Measurements from ENCODE around the gene RNF151. TPM values are rescaled to one million over a fixed set of nuclear protein-coding genes. Genes with fewer than 3 reads are reported as not detected.

The RNF151 gene
- total and polyA plus RNA-seq, 3 experiments from 2014 or later = not detected

- Mint-ChIP-seq H3K9me3 (no peaks in the 10 kb centered on the region), H3K27me3 (peaks cover 8 to 11% of the 10 kb centered on the region in 2 donors), H3K4me1 (peaks cover 2% of the 10 kb centered on the region in 3 donors), H3K36me3 (no peaks in the 10 kb centered on the region), H3K4me3 (no peak overlapping the region), H3K27ac (no peak overlapping the region)
- Histone ChIP-seq H3K27me3 (ENCODE audit: insufficient read depth, low read length, poor library complexity, severe bottlenecking) (peaks cover 11% of the 10 kb centered on the region), H3K4me3 (ENCODE audit: low read length) (no peak overlapping the region), H3K36me3 (ENCODE audit: insufficient read depth, low read length) (no peaks in the 10 kb centered on the region), H3K27ac (ENCODE audit: low read depth, low read length) (no peak overlapping the region), H3K4me1 (ENCODE audit: insufficient read depth, low read length) (peaks cover 10% of the 10 kb centered on the region), H3K9me3 (ENCODE audit: low read length) (no peaks in the 10 kb centered on the region)
- no peak for DNase-seq
- ChIA-PET POLR2A (no interaction called here), CTCF (interaction anchor here (1.1 to 2.0 kb wide), 3 partner anchors 11 to 125 kb away, joined by 3 to 12 read pairs (median 3); partner anchors contain the start of genes NTHL1 and TSC2)
Measured at GRCh38 chr16:2015117-2015946, 48.7 kb downstream of the RNF151 start.

DNA sequence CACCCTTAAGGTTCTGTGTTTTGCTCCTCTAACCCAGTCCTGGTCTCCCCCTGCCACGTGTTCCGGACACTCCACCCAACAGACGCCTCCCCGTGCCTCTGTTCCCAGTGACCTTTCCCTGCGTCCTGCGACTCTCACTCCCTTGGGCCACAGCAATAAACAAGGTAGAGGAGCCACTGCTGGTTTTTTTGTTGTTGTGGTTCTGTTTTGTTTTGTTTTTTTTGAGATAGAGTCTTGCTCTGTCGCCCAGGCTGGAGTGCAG lies 49.2 kb downstream of the RNF151 start:
- H3K27me3 Mint-ChIP-seq = peaks cover 12 to 16% of the 10 kb centered on the region in 2 donors
- no peak overlapping the region for H3K4me3 Mint-ChIP-seq
- peaks cover 0 to 4% (median 0%) of the 10 kb centered on the region in 3 donors for H3K4me1 Mint-ChIP-seq
- H3K27ac Mint-ChIP-seq = no peak overlapping the region
- H3K4me1 ChIP-seq (ENCODE audit: insufficient read depth, low read length) = peaks cover 5% of the 10 kb centered on the region
- no peak overlapping the region for H3K27ac ChIP-seq (ENCODE audit: low read depth, low read length)
- DNase-seq = no peak
- no peaks in the 10 kb centered on the region for H3K36me3 ChIP-seq (ENCODE audit: insufficient read depth, low read length)
- CTCF ChIA-PET = interaction anchor here (0.7 to 2.0 kb wide), 5 partner anchors 12 to 124 kb away, joined by 3 to 12 read pairs (median 3); no protein-coding TSS in a partner anchor
- H3K27me3 ChIP-seq (ENCODE audit: insufficient read depth, low read length, poor library complexity, severe bottlenecking) = peaks cover 11% of the 10 kb centered on the region
- no peaks in the 10 kb centered on the region for H3K9me3 Mint-ChIP-seq
- H3K9me3 ChIP-seq (ENCODE audit: low read length) = no peaks in the 10 kb centered on the region
- H3K4me3 ChIP-seq (ENCODE audit: low read length) = no peak overlapping the region
- no peaks in the 10 kb centered on the region for H3K36me3 Mint-ChIP-seq
- POLR2A ChIA-PET = no interaction called here

DNA sequence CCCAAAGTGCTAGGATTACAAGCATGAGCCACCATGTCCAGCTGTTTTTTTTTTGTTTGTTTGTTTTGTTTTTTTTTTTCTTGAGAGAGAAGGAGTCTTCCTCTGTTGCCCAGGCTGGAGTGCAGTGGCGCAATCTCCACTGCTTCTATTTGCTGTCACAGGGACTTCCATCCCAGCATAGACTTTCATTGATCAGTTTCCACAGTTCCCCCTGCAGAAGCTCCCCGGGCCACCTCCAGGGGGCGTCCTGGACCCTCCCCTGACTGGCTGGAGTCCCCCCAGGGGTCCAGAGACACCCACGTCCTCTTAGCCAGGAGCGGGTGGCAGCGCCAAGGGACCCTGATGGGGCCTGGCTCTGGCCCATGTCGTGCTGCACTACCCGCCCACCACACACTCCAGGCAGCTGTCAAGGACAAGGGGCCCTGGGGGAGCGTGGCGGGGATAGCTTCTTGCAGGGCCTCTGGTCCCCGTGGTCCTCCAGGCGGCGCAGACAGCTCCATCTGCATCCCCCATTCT lies 49.8 kb downstream of the RNF151 start:
- CTCF ChIA-PET = interaction anchor here (0.7 to 2.0 kb wide), 4 partner anchors 13 to 124 kb away, joined by 3 to 12 read pairs (median 3); no protein-coding TSS in a partner anchor
- H3K9me3 ChIP-seq (ENCODE audit: low read length) = no peaks in the 10 kb centered on the region
- no peak overlapping the region for H3K4me3 Mint-ChIP-seq
- H3K4me1 Mint-ChIP-seq = peaks cover 0 to 5% (median 0%) of the 10 kb centered on the region in 3 donors
- H3K27me3 Mint-ChIP-seq = peaks cover 14 to 22% of the 10 kb centered on the region in 2 donors
- peaks cover 11% of the 10 kb centered on the region for H3K27me3 ChIP-seq (ENCODE audit: insufficient read depth, low read length, poor library complexity, severe bottlenecking)
- no peak overlapping the region for H3K27ac ChIP-seq (ENCODE audit: low read depth, low read length)
- H3K36me3 ChIP-seq (ENCODE audit: insufficient read depth, low read length) = no peaks in the 10 kb centered on the region
- H3K4me1 ChIP-seq (ENCODE audit: insufficient read depth, low read length) = peaks cover 5% of the 10 kb centered on the region
- peak overlapping the region in 2 of 8 donors; percentile 23 to 43 for H3K27ac Mint-ChIP-seq
- no peaks in the 10 kb centered on the region for H3K9me3 Mint-ChIP-seq
- H3K36me3 Mint-ChIP-seq = no peaks in the 10 kb centered on the region
- H3K4me3 ChIP-seq (ENCODE audit: low read length) = no peak overlapping the region
- POLR2A ChIA-PET = no interaction called here
- no peak for DNase-seq

Other genes starting within 250 kb of the RNF151 start
- gene NME3, start 195.3 kb upstream of the RNF151 start, total RNA-seq = 10 to 100 TPM; 33.5 to 36.5 TPM
- gene NME3, start 195.3 kb upstream of the RNF151 start, polyA plus RNA-seq = 71.4 TPM
- gene EME2, start 194.0 kb upstream of the RNF151 start, total RNA-seq = 10 to 100 TPM; 21.0 to 21.6 TPM
- 1.6 TPM for gene EME2, start 194.0 kb upstream of the RNF151 start, polyA plus RNA-seq
- gene MRPS34, start 193.7 kb upstream of the RNF151 start, total RNA-seq = 100 to 1,000 TPM; 172 to 176 TPM
- gene MRPS34, start 193.7 kb upstream of the RNF151 start, polyA plus RNA-seq = 155 TPM
- gene SPSB3, start 184.3 kb upstream of the RNF151 start, total RNA-seq = 10 to 100 TPM; 30.6 to 31.5 TPM
- gene SPSB3, start 184.3 kb upstream of the RNF151 start, polyA plus RNA-seq = 63.9 TPM
- gene NUBP2, start 183.9 kb upstream of the RNF151 start, total RNA-seq = 10 to 100 TPM; 73.9 to 82.8 TPM
- 96.6 TPM for gene NUBP2, start 183.9 kb upstream of the RNF151 start, polyA plus RNA-seq
- not detected for gene IGFALS, start 173.2 kb upstream of the RNF151 start, total RNA-seq
- gene IGFALS, start 173.2 kb upstream of the RNF151 start, polyA plus RNA-seq = not detected
- gene HAGH, start 140.0 kb upstream of the RNF151 start, total RNA-seq = 10 to 100 TPM; 41.2 to 44.5 TPM
- 54.3 TPM for gene HAGH, start 140.0 kb upstream of the RNF151 start, polyA plus RNA-seq
- gene FAHD1, start 139.7 kb upstream of the RNF151 start, total RNA-seq = 10 to 100 TPM; 19.3 to 20.9 TPM
- 26.7 TPM for gene FAHD1, start 139.7 kb upstream of the RNF151 start, polyA plus RNA-seq
- gene MEIOB, start 94.7 kb upstream of the RNF151 start, total RNA-seq = not detected
- not detected for gene MEIOB, start 94.7 kb upstream of the RNF151 start, polyA plus RNA-seq
- not detected for gene HS3ST6, start 48.4 kb upstream of the RNF151 start, total RNA-seq
- gene HS3ST6, start 48.4 kb upstream of the RNF151 start, polyA plus RNA-seq = not detected
- 10 to 100 TPM; 20.4 TPM for gene MSRB1, start 23.7 kb upstream of the RNF151 start, total RNA-seq
- gene MSRB1, start 23.7 kb upstream of the RNF151 start, polyA plus RNA-seq = 20.2 TPM
- under 1 TPM; 0.37 to 0.62 TPM for gene RPL3L, start 12.2 kb upstream of the RNF151 start, total RNA-seq
- not detected for gene RPL3L, start 12.2 kb upstream of the RNF151 start, polyA plus RNA-seq
- 100 to 1,000 TPM; 150 to 152 TPM for gene NDUFB10, start 7.3 kb upstream of the RNF151 start, total RNA-seq
- gene NDUFB10, start 7.3 kb upstream of the RNF151 start, polyA plus RNA-seq = 236 TPM
- 1,000 to 10,000 TPM; 5,023 to 5,213 TPM for gene RPS2, start 2.0 kb upstream of the RNF151 start, total RNA-seq
- 5,049 TPM for gene RPS2, start 2.0 kb upstream of the RNF151 start, polyA plus RNA-seq
- gene TBL3, start 5.2 kb downstream of the RNF151 start, total RNA-seq = 10 to 100 TPM; 74.6 to 78.0 TPM
- 62.9 TPM for gene TBL3, start 5.2 kb downstream of the RNF151 start, polyA plus RNA-seq
- gene NOXO1, start 14.6 kb downstream of the RNF151 start, total RNA-seq = under 1 TPM; 0.47 to 0.48 TPM
- not detected for gene NOXO1, start 14.6 kb downstream of the RNF151 start, polyA plus RNA-seq
- gene GFER, start 17.3 kb downstream of the RNF151 start, total RNA-seq = 10 to 100 TPM; 41.7 to 50.1 TPM
- 38.4 TPM for gene GFER, start 17.3 kb downstream of the RNF151 start, polyA plus RNA-seq
- gene SYNGR3, start 23.1 kb downstream of the RNF151 start, total RNA-seq = 1 to 10 TPM; 3.4 to 3.6 TPM
- 2.1 TPM for gene SYNGR3, start 23.1 kb downstream of the RNF151 start, polyA plus RNA-seq
- 10 to 100 TPM; 91.8 to 96.6 TPM for gene ZNF598, start 43.0 kb downstream of the RNF151 start, total RNA-seq
- gene ZNF598, start 43.0 kb downstream of the RNF151 start, polyA plus RNA-seq = 11.3 TPM
- gene NPW, start 52.9 kb downstream of the RNF151 start, total RNA-seq = 10 to 100 TPM in 1 of 2 experiments, 1 to 10 TPM in 1; 9.4 to 12.5 TPM
- not detected for gene NPW, start 52.9 kb downstream of the RNF151 start, polyA plus RNA-seq
- 1 to 10 TPM; 3.0 to 4.1 TPM for gene NHERF2, start 60.0 kb downstream of the RNF151 start, total RNA-seq
- 0.51 TPM for gene NHERF2, start 60.0 kb downstream of the RNF151 start, polyA plus RNA-seq
- gene NTHL1, start 81.0 kb downstream of the RNF151 start, total RNA-seq = 10 to 100 TPM; 28.7 to 29.5 TPM
- 16.3 TPM for gene NTHL1, start 81.0 kb downstream of the RNF151 start, polyA plus RNA-seq
- gene TSC2, start 81.1 kb downstream of the RNF151 start, total RNA-seq = 10 to 100 TPM; 79.3 to 86.3 TPM
- 46.4 TPM for gene TSC2, start 81.1 kb downstream of the RNF151 start, polyA plus RNA-seq
- 10 to 100 TPM; 58.9 to 66.2 TPM for gene PKD1, start 169.0 kb downstream of the RNF151 start, total RNA-seq
- gene PKD1, start 169.0 kb downstream of the RNF151 start, polyA plus RNA-seq = 9.9 TPM
- under 1 TPM; 0.20 to 0.55 TPM for gene RAB26, start 181.8 kb downstream of the RNF151 start, total RNA-seq
- 0.75 TPM for gene RAB26, start 181.8 kb downstream of the RNF151 start, polyA plus RNA-seq
- 100 to 1,000 TPM; 102 to 106 TPM for gene TRAF7, start 188.9 kb downstream of the RNF151 start, total RNA-seq
- gene TRAF7, start 188.9 kb downstream of the RNF151 start, polyA plus RNA-seq = 7.3 TPM
- under 1 TPM; 0.13 to 0.24 TPM for gene CASKIN1, start 229.7 kb downstream of the RNF151 start, total RNA-seq
- gene CASKIN1, start 229.7 kb downstream of the RNF151 start, polyA plus RNA-seq = not detected
- gene MLST8, start 238.6 kb downstream of the RNF151 start, total RNA-seq = 10 to 100 TPM; 75.4 to 76.8 TPM
- 30.8 TPM for gene MLST8, start 238.6 kb downstream of the RNF151 start, polyA plus RNA-seq
- gene BRICD5, start 244.0 kb downstream of the RNF151 start, total RNA-seq = 10 to 100 TPM in 1 of 2 experiments, 1 to 10 TPM in 1; 8.4 to 10.9 TPM
- 0.14 TPM for gene BRICD5, start 244.0 kb downstream of the RNF151 start, polyA plus RNA-seq
- 10 to 100 TPM; 27.3 to 30.9 TPM for gene PGP, start 248.0 kb downstream of the RNF151 start, total RNA-seq
- 14.7 TPM for gene PGP, start 248.0 kb downstream of the RNF151 start, polyA plus RNA-seq

Measured in CD8-positive, alpha-beta memory T cell (primary cell).